Keratinocyte (primary cell): ENCODE measurements around the gene GLRX3. TPM values are rescaled to one million over a fixed set of nuclear protein-coding genes. Genes with fewer than 3 reads are reported as not detected.

Experiments used
- DNase-seq: peaks from one replicate; pipeline ENCODE4 v3.0.0-alpha.2; 2011; ENCODE audit warnings: low read depth, missing footprints, low spot score
- FAIRE-seq: peaks from 2 replicates; lab custom pipeline; 2011; peaks lifted over from hg19 to GRCh38; lab: Jason Lieb, UNC
- H2AFZ ChIP-seq: 2 replicates; pipeline ENCODE4 v1.6.0; 2012; ENCODE audit warnings: low read length, control low read depth, inconsistent platforms; ENCODE audit not compliant: control insufficient read depth
- H3K27ac ChIP-seq: 2 replicates; pipeline ENCODE4 v1.5.1; 2011; ENCODE audit warnings: low read length; ENCODE audit not compliant: control insufficient read depth, insufficient read depth
- H3K27me3 ChIP-seq: 3 replicates; pipeline ENCODE4 v1.6.0; 2011; ENCODE audit warnings: low read length; ENCODE audit not compliant: control insufficient read depth, insufficient read depth; ENCODE audit errors: extremely low read depth
- H3K36me3 ChIP-seq, 2 experiments: 2 replicates in 1 of 2; 3 replicates in 1 of 2; pipeline ENCODE4 v1.5.1; 2011; ENCODE audit warnings: low read length in 2 of 2, mild to moderate bottlenecking in 1 of 2; ENCODE audit not compliant: control insufficient read depth in 2 of 2, insufficient read depth in 2 of 2; ENCODE audit errors: extremely low read depth in 1 of 2
- H3K4me1 ChIP-seq: 3 replicates; pipeline ENCODE4 v1.5.1; 2011; ENCODE audit warnings: low read length; ENCODE audit not compliant: control insufficient read depth, insufficient read depth; ENCODE audit errors: extremely low read depth
- H3K4me2 ChIP-seq: 3 replicates; pipeline ENCODE4 v1.6.0; 2011; ENCODE audit warnings: low read depth, low read length; ENCODE audit not compliant: control insufficient read depth, insufficient read depth; ENCODE audit errors: extremely low read depth
- H3K4me3 ChIP-seq, 3 experiments: fragments of 200-600 bp in 1 of 3; sonication (generic) in 1 of 3; 2 replicates in 2 of 3; 3 replicates in 1 of 3; pipeline ENCODE4 v1.5.1; 2011 to 2016; ENCODE audit warnings: low read length in 3 of 3, mild to moderate bottlenecking in 3 of 3, control low read depth in 2 of 3, inconsistent platforms in 1 of 3, low read depth in 1 of 3, mixed read lengths in 1 of 3, mixed run types in 1 of 3, moderate library complexity in 1 of 3; ENCODE audit not compliant: control insufficient read depth in 2 of 3, insufficient read depth in 2 of 3; ENCODE audit errors: extremely low read depth in 1 of 3
- H3K79me2 ChIP-seq: 2 replicates; pipeline ENCODE4 v1.6.0; 2012; ENCODE audit warnings: low read length; ENCODE audit not compliant: control insufficient read depth, insufficient read depth
- H3K9ac ChIP-seq: 3 replicates; pipeline ENCODE4 v1.6.0; 2011; ENCODE audit warnings: low read length; ENCODE audit not compliant: control insufficient read depth, insufficient read depth; ENCODE audit errors: extremely low read depth
- H3K9me1 ChIP-seq: 3 replicates; pipeline ENCODE4 v1.6.0; 2011; ENCODE audit warnings: low read length; ENCODE audit not compliant: control insufficient read depth, insufficient read depth; ENCODE audit errors: extremely low read depth
- H3K9me3 ChIP-seq: 2 replicates; pipeline ENCODE4 v1.5.1; 2012; ENCODE audit warnings: low read depth, low read length; ENCODE audit not compliant: control insufficient read depth
- H4K20me1 ChIP-seq: 3 replicates; pipeline ENCODE4 v1.6.0; 2011; ENCODE audit warnings: low read length; ENCODE audit not compliant: control insufficient read depth, insufficient read depth; ENCODE audit errors: extremely low read depth
- EZH2 ChIP-seq: IDR thresholded peaks from one replicate; pipeline ENCODE4 v1.6.1; 2012; ENCODE audit warnings: inconsistent platforms, mild to moderate bottlenecking, low read length, moderate library complexity
- dilution Hi-C: fragments of 300-500 bp; cut with MboI; formaldehyde crosslinking; loops from one replicate; pipeline ENCODE4 v1.7.0; 2020; ENCODE audit warnings: low sequenced_read_pairs; ENCODE audit not compliant: extremely low pct_ligation_motif_present
- polyA plus RNA-seq, 5 experiments: library from polyadenylated mRNA; depleted of rRNA in 3 of 5; stranded (reverse) in 3 of 5; stranded (forward) in 1 of 5; unstranded in 1 of 5; fragments of >200 nt; gene quantifications; 1 replicate in 1 of 5; 2 replicates in 3 of 5; 3 replicates in 1 of 5; pipeline versions ENCODE4 v1.2.1 to v1.2.3, GENCODE V29; 2011 to 2012; ENCODE audit warnings: missing spikeins in 2 of 5, low read depth in 1 of 5, low replicate concordance in 1 of 5
- TF ChIP-seq, protein P1 (sequence below), 3 experiments: IDR thresholded peaks in 1 of 3; conservative IDR thresholded peaks in 1 of 3; optimal IDR thresholded peaks in 1 of 3; 2 replicates in 2 of 3; 3 replicates in 1 of 3; pipeline versions ENCODE3 to v1.5.1; 2011; ENCODE audit warnings: low read length in 3 of 3, mild to moderate bottlenecking in 3 of 3, moderate library complexity in 2 of 3, control low read depth in 1 of 3, inconsistent platforms in 1 of 3; ENCODE audit not compliant: insufficient read depth in 2 of 3; ENCODE audit errors: extremely low read depth in 1 of 3

GLRX3 gene
- polyA plus RNA-seq, 1 donor (not counting 4 experiments of a cell fraction or from before 2014, with no cell fraction given): 215 TPM

DNA sequence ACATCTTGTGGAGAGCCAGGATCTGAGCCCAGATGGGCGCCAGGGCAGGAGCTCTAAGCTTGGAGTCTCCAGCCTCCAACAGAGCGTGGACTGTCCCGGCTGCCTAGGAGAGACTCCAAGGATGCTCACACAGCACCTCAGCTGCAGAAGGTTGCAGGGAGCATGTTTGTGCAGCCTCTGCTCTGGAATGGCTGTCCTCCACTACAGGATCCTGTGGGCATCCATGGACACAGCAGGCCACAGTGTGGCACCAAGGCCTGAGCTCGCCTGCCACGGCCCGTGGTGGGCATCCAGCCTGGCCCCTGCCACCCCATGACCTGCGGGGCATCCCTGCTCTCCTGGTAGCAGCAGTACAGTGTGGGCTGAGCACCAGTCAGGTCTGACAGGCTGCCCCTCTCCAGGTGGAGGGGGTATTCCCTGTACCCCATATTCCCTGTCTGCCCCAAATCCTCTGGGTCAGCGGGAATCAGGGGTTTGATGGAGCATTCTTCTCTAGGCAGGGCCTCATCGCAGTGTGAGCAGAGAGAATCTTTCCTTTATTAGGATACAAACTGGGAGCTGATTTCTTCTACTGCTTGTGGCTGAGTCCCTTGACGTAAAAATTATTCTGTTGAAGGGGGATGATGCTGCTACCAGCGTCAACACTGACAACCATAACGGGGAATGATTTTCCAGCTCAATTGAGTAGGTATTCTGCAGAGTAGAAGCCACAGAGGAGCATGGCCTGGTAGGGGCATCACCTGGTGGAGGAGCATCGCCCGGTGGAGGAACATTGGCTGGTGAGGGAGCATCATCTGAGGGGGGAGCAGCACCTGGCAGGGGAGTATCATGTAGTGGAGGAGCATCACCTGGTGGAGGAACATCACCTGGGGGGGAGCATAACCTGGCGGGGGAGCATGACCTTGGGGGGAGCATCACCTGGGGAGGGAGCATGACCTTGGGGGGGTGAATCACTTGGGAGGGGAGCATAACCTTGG is 60.6 kb downstream of the GLRX3 start:
- Histone ChIP-seq H3K4me3 (no peak overlapping the region), H4K20me1 (no peaks in the 10 kb centered on the region), H3K36me3 (peaks cover 0 to 11% of the 10 kb centered on the region in 2 experiments), H3K9ac (no peak overlapping the region), H3K4me2 (no peak overlapping the region), H3K9me1 (no peaks in the 10 kb centered on the region), H3K27ac (no peak overlapping the region), H3K4me1 (no peaks in the 10 kb centered on the region), H2AFZ (no peak overlapping the region), H3K27me3 (no peaks in the 10 kb centered on the region), H3K9me3 (no peaks in the 10 kb centered on the region), H3K79me2 (no peaks in the 10 kb centered on the region)
- dilution Hi-C loops: no loop called here
- DNase-seq: no peak
- FAIRE-seq: no peak
- TF ChIP-seq, protein P1, sequence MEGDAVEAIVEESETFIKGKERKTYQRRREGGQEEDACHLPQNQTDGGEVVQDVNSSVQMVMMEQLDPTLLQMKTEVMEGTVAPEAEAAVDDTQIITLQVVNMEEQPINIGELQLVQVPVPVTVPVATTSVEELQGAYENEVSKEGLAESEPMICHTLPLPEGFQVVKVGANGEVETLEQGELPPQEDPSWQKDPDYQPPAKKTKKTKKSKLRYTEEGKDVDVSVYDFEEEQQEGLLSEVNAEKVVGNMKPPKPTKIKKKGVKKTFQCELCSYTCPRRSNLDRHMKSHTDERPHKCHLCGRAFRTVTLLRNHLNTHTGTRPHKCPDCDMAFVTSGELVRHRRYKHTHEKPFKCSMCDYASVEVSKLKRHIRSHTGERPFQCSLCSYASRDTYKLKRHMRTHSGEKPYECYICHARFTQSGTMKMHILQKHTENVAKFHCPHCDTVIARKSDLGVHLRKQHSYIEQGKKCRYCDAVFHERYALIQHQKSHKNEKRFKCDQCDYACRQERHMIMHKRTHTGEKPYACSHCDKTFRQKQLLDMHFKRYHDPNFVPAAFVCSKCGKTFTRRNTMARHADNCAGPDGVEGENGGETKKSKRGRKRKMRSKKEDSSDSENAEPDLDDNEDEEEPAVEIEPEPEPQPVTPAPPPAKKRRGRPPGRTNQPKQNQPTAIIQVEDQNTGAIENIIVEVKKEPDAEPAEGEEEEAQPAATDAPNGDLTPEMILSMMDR (optimal IDR thresholded peaks at IDR 0.05 in 1 of 3, IDR thresholded peaks at IDR 0.05 in 1 of 3, conservative IDR thresholded peaks at IDR 0.05 in 1 of 3; ENCODE audit: extremely low read depth in 1 of 3, insufficient read depth in 2 of 3, low read length in 3 of 3): no peak
- TF ChIP-seq EZH2: no peak

DNA sequence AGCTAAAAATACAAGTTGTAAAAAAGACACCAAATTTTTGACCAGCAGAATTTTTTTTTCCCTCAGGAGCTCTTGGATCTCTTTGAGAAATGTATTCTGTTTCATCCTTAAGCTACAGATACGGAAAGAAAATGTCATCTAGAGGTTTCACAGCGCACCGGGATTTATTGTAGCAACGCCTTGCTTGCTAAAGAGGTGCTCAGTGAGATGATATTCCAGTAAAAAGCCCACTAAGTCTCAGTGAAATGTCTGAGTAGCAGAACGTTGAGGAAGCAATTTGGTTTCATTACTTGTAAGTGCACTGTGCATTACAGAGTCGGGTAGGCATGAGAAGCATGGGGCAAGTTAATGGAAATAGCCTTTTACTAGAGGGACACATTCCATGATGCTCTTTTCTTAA is 62.5 kb downstream of the GLRX3 start:
- no peak overlapping the region for H3K4me3 ChIP-seq
- H4K20me1 ChIP-seq: no peaks in the 10 kb centered on the region
- dilution Hi-C loops: no loop called here
- no peak overlapping the region for H2AFZ ChIP-seq
- H3K4me2 ChIP-seq: no peak overlapping the region
- no peaks in the 10 kb centered on the region for H3K9me1 ChIP-seq
- no peaks in the 10 kb centered on the region for H3K4me1 ChIP-seq
- H3K27ac ChIP-seq: no peak overlapping the region
- H3K9ac ChIP-seq: no peak overlapping the region
- DNase-seq: no peak
- no peak for FAIRE-seq
- H3K79me2 ChIP-seq: no peaks in the 10 kb centered on the region
- no peaks in the 10 kb centered on the region for H3K27me3 ChIP-seq
- peaks cover 0 to 9% of the 10 kb centered on the region in 2 experiments for H3K36me3 ChIP-seq
- no peaks in the 10 kb centered on the region for H3K9me3 ChIP-seq
- TF ChIP-seq, protein P1 (optimal IDR thresholded peaks at IDR 0.05 in 1 of 3, IDR thresholded peaks at IDR 0.05 in 1 of 3, conservative IDR thresholded peaks at IDR 0.05 in 1 of 3; ENCODE audit: extremely low read depth in 1 of 3, insufficient read depth in 2 of 3, low read length in 3 of 3): no peak
- no peak for TF ChIP-seq EZH2
